Measurements from ENCODE around the gene S100A9.

DNA sequence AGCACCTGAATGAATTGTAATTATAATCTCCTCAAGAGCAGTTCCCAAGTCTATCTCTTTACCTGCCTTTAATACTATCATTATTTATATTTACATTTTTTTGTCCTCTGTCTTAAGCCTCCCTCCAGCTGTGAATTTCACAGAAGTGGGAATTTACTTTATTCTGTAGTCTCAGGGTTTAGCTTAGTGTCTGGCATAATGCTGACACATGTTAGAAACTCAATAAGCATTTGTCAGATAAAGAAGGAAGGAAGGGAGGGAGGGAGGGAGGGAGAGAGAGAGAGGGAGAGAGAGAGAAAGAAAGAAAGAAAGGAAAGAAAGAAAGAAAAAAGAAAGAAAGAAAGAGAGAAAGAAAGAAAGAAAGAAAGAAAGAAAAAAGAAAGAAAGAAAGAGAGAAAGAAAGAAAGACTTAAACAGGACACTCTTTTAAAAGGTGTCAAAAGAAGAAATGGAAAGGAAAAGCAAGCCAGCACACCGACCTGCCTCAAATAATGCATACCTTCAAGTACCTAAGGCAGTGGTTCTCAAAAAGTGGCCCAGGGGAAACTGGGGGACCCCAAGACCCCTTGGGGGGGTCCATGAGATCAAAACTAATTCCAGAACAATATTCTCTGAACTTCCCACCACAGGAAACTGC, 7.2 kb upstream of the S100A9 start:
- TF ChIP-seq POLR2AphosphoS5 (IDR thresholded peaks at IDR 0.05; ENCODE audit: low read depth, low read length) (no peak), POLR2A (IDR thresholded peaks at IDR 0.05; ENCODE audit: low read depth, low read length) (no peak), TAF1 (IDR thresholded peaks at IDR 0.05; ENCODE audit: borderline replicate concordance, low read depth, low read length) (no peak)
